Measurements from ENCODE around the gene HEXD.

Gene HEXD

DNA sequence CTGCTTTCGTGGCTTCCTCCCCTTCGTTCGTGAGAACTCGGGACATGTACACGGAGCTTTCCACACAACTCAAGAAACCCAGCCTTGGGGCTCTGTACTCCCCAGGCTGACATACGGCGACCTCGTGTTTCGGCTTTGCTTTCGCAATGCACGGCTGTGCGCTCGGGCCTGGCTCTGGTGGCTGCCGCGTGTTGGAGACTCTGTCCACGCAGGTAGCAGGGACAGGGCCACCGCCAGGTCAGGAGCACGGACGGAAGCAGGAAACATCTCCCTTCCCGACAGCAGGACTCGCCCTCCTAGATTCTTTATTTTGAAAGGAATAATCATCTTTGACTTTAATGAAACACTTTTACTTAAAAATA is 29.2 kb upstream of the HEXD start:
- no peak overlapping the region for H3K4me3 ChIP-seq (ENCODE audit: low read depth, low read length)
- no peak for DNase-seq (ENCODE audit: low read depth)
- TF ChIP-seq, protein P1, sequence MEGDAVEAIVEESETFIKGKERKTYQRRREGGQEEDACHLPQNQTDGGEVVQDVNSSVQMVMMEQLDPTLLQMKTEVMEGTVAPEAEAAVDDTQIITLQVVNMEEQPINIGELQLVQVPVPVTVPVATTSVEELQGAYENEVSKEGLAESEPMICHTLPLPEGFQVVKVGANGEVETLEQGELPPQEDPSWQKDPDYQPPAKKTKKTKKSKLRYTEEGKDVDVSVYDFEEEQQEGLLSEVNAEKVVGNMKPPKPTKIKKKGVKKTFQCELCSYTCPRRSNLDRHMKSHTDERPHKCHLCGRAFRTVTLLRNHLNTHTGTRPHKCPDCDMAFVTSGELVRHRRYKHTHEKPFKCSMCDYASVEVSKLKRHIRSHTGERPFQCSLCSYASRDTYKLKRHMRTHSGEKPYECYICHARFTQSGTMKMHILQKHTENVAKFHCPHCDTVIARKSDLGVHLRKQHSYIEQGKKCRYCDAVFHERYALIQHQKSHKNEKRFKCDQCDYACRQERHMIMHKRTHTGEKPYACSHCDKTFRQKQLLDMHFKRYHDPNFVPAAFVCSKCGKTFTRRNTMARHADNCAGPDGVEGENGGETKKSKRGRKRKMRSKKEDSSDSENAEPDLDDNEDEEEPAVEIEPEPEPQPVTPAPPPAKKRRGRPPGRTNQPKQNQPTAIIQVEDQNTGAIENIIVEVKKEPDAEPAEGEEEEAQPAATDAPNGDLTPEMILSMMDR (conservative IDR thresholded peaks at IDR 0.05; ENCODE audit: low read depth, low read length): no peak

DNA sequence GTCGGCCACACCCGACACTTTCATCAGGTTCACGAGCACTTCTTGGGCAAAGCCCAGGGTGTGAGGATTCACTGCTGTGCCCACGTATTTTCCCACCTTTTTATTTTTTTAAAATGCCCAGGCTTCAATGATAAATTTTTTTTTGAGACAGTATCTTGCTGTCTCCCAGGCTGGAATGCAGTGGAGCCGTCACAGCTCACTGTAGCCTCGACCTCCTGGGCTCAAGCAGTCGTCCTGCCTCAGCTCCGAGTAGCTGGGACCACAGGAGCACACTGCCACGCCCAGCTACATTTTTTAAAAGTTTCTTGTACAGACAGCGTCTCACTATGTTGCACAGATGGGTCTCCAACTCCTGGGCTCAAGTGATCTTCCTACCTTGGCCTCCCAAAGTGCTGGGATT is 28.8 kb upstream of the HEXD start:
- DNase-seq (ENCODE audit: low read depth): no peak
- no peak overlapping the region for H3K4me3 ChIP-seq (ENCODE audit: low read depth, low read length)
- TF ChIP-seq, protein P1 (conservative IDR thresholded peaks at IDR 0.05; ENCODE audit: low read depth, low read length): no peak

DNA sequence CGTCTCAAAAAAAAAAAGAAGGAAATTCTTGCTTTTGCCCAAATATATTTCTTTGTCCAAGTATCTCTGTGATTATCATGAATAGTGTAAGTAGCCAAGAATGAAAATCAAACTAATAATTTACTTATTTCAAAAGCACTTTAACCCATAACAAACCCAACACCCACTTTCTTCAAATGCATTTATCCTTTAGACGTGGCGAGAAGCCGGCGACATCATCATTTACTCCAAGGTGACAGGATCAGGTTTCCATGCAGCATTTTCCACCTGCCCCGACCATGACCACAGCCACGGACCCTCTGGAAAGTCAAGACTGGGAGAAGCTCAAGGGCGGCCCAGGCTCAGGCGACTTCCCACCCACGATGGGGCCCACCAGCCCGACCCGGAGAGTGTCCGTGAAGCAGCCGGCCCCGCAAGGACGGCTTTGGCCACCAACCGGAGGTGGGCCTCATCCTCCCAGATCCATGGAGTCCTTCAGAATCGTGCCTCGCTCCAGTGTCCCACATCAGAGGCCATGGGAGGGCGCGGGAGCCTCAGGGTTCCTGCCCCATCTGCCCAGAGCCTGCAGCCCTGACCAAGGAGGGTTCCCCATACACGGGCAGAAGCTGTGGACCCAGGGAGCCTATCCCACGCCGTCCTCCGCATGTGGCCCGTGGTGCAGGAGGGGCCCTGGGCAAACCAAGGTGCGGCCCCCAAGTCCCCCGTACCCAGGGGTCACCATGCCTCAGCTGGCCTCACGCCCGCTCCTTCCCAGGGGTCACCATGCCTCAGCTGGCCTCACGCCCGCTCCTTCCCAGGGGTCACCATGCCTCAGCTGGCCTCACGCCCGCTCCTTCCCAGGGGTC is 27.9 kb upstream of the HEXD start:
- no peak for DNase-seq (ENCODE audit: low read depth)
- no peak overlapping the region for H3K4me3 ChIP-seq (ENCODE audit: low read depth, low read length)
- TF ChIP-seq, protein P1 (conservative IDR thresholded peaks at IDR 0.05; ENCODE audit: low read depth, low read length): no peak

DNA sequence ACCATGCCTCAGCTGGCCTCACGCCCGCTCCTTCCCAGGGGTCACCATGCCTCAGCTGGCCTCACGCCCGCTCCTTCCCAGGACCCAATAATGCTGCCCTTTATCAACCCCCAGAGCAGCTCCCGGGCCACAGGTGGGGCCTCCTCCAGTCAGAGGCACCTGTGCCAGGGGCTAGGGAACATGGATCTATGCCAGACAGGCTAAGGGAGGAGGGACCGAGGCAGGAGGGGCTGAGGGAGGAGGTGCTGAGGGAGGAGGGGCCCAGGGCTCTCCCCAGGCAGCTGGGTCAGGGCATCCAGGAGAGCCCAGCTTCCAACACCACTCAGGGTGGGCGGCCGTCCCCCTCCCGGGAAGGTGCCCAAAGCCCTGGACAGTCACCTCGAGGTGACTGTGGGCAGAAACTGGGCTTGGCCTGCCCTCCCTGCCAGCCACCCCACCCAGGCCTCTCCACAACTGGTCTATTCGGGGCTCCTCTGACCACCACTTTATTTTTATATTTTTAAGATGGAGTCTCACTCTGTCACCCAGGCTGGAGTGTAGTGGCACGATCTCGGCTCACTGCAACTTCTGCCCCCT is 27.2 kb upstream of the HEXD start:
- H3K4me3 ChIP-seq (ENCODE audit: low read depth, low read length): no peak overlapping the region
- DNase-seq (ENCODE audit: low read depth): no peak
- TF ChIP-seq, protein P1 (conservative IDR thresholded peaks at IDR 0.05; ENCODE audit: low read depth, low read length): no peak

DNA sequence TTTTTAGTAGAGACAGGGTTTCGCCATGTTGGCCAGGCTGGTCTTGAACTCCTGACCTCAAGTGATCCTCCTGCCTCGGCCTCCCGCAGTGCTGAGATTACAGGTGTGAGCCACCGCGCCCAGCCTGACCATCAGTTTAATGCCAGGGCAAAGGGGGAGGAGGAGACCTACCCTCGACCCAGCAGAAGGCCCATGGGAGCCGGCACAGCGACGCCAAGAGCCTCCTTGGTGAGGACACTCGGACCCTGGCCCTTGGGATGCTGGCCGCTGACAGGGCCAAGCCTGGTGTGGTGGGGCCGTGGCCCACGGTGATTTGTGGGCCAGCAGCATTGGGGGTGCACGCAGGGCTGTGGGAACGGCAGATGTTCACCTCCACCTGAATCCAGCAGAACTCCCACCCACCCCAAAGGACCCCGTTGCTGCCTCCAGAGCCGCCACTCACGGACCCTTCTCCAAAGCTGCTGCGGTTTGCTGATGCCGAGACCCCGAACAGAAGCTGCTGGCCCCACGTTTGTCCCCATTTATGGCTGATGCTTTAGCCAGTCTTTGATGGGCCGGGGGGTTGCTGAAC is 26.6 kb upstream of the HEXD start:
- no peak for DNase-seq (ENCODE audit: low read depth)
- TF ChIP-seq, protein P1 (conservative IDR thresholded peaks at IDR 0.05; ENCODE audit: low read depth, low read length): no peak
- no peak overlapping the region for H3K4me3 ChIP-seq (ENCODE audit: low read depth, low read length)

DNA sequence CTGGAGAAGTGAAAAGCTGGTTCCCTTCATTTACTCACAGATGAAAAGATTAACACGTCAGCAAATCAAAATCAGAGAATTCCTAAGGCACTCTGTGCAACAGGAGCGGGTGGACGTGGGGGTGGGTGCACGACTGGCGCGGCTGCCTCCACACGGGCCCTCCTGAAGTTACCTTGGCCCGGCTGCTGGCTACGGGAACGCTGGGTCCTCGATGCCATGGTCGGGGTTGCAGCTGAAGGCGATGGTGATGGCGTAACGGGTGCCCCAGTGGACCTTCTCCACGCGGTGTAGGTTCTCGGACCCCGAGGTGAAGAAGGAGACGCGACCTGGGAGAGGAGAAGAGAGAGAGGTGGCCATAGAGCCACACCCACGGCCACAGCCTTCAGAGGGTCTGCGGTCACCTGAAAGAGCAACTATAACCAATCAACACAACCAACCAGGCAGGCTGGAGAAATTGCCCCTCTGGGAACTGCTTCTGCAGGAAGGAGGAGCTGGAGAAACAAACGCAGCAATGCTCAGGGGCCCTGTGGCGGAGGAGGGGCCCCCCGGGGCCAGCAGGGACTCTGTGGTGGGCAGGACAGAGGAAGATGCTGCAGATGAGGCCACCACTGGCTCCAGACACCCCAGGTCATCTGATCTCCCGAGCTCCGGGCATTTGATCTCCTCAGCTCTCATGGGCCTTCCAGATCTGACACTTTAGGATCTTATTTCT is 25.8 kb upstream of the HEXD start:
- no peak for DNase-seq (ENCODE audit: low read depth)
- H3K4me3 ChIP-seq (ENCODE audit: low read depth, low read length): no peak overlapping the region
- TF ChIP-seq, protein P1 (conservative IDR thresholded peaks at IDR 0.05; ENCODE audit: low read depth, low read length): no peak

Measured in choroid plexus epithelial cell (primary cell).